Karpas-422 (cell line): Measurements from ENCODE around the gene SIGLEC7. TPM values are rescaled to one million over a fixed set of nuclear protein-coding genes. Genes with fewer than 3 reads are reported as not detected.
"Not testable (repeated sequence)": the region's sequence is repeated elsewhere in the genome, so short reads cannot be mapped to it uniquely, and the experiment has no call there.

ENCODE experiments used
- DNase-seq: peaks from one replicate; pipeline ENCODE4 v3.0.0-alpha.2; 2015
- H2AFZ ChIP-seq: fragments of 200-600 bp; sonication (generic); 2 replicates; pipeline ENCODE4 v1.6.1; 2014; ENCODE audit warnings: antibody characterized with exemption, low read length, mixed read lengths
- H3K27ac ChIP-seq: fragments of 200-600 bp; sonication (generic); 2 replicates; pipeline ENCODE4 v1.5.1; 2014; ENCODE audit warnings: mild to moderate bottlenecking, low read length, moderate library complexity
- H3K27me3 ChIP-seq: fragments of 200-600 bp; sonication (generic); 2 replicates; pipeline ENCODE4 v1.6.1; 2014; ENCODE audit warnings: low read length, mixed read lengths
- H3K36me3 ChIP-seq: fragments of 200-600 bp; sonication (generic); 2 replicates; pipeline ENCODE4 v1.6.1; 2014; ENCODE audit warnings: low read length, mixed read lengths; ENCODE audit not compliant: insufficient read depth
- H3K4me1 ChIP-seq: fragments of 200-600 bp; sonication (generic); 2 replicates; pipeline ENCODE4 v1.6.1; 2014; ENCODE audit warnings: mild to moderate bottlenecking, low read length, mixed read lengths
- H3K4me2 ChIP-seq: fragments of 200-600 bp; sonication (generic); 2 replicates; pipeline ENCODE4 v1.6.1; 2014; ENCODE audit warnings: low read length, low read depth, mild to moderate bottlenecking; ENCODE audit not compliant: poor library complexity, severe bottlenecking
- H3K4me3 ChIP-seq: fragments of 200-600 bp; sonication (generic); 2 replicates; pipeline ENCODE4 v1.5.1; 2014; ENCODE audit warnings: mild to moderate bottlenecking, antibody characterized with exemption, low read length, mixed read lengths
- H3K79me2 ChIP-seq: fragments of 200-600 bp; sonication (generic); 2 replicates; pipeline ENCODE4 v1.6.1; 2014; ENCODE audit warnings: mild to moderate bottlenecking, low read length, mixed read lengths
- H3K9ac ChIP-seq: fragments of 200-600 bp; sonication (generic); 2 replicates; pipeline ENCODE4 v1.6.0; 2014; ENCODE audit warnings: low read length
- H3K9me2 ChIP-seq: fragments of 200-600 bp; sonication (generic), shearing (Covaris generic); replicated peaks from 2 replicates; pipeline ENCODE4 v1.6.0; 2014; ENCODE audit warnings: mild to moderate bottlenecking, low read length, moderate library complexity; ENCODE audit not compliant: insufficient read depth
- H3K9me3 ChIP-seq: fragments of 300-700, 200-600 bp; sonication (generic); 2 replicates; pipeline ENCODE4 v1.6.1; 2014; ENCODE audit warnings: low read length, mixed read lengths
- H4K20me1 ChIP-seq: fragments of 200-600 bp; sonication (generic); 2 replicates; pipeline ENCODE4 v1.6.1; 2014; ENCODE audit warnings: mild to moderate bottlenecking, antibody characterized with exemption, low read length, low read depth; ENCODE audit not compliant: insufficient read depth
- total RNA-seq: library from RNA; depleted of rRNA; stranded (reverse); fragments of >200 nt; shearing (Covaris generic); gene quantifications from 2 replicates; pipeline ENCODE4 v1.2.3, GENCODE V29; 2014; ENCODE audit warnings: low replicate concordance

The SIGLEC7 gene
- total RNA-seq, 1 experiment from 2014 or later, result not detected

GRCh38 chr19:51136851-51137551 lies 5.1 kb upstream of the SIGLEC7 start:
- Histone ChIP-seq H3K4me2 (no peak overlapping the region), H4K20me1 (no peaks in the 10 kb centered on the region), H3K9me2 (no peaks in the 10 kb centered on the region), H3K9ac (no peak overlapping the region), H3K9me3 (no peaks in the 10 kb centered on the region), H2AFZ (no peak overlapping the region), H3K4me3 (no peak overlapping the region), H3K27ac (no peak overlapping the region), H3K27me3 (no peaks in the 10 kb centered on the region), H3K79me2 (no peaks in the 10 kb centered on the region), H3K4me1 (peaks cover 35% of the 10 kb centered on the region), H3K36me3 (no peaks in the 10 kb centered on the region)
- DNase-seq, result no peak

GRCh38 chr19:51137792-51138425 lies 4.2 kb upstream of the SIGLEC7 start:
- no peak for DNase-seq
- no peaks in the 10 kb centered on the region for H3K79me2 ChIP-seq
- H2AFZ ChIP-seq, result no peak overlapping the region
- H3K4me3 ChIP-seq, result no peak overlapping the region
- no peaks in the 10 kb centered on the region for H3K27me3 ChIP-seq
- no peak overlapping the region for H3K27ac ChIP-seq
- H3K36me3 ChIP-seq, result no peaks in the 10 kb centered on the region
- H3K9me2 ChIP-seq, result no peaks in the 10 kb centered on the region
- no peak overlapping the region for H3K9ac ChIP-seq
- no peak overlapping the region for H3K4me2 ChIP-seq
- no peaks in the 10 kb centered on the region for H4K20me1 ChIP-seq
- peaks cover 35% of the 10 kb centered on the region for H3K4me1 ChIP-seq
- H3K9me3 ChIP-seq, result no peaks in the 10 kb centered on the region

DNA sequence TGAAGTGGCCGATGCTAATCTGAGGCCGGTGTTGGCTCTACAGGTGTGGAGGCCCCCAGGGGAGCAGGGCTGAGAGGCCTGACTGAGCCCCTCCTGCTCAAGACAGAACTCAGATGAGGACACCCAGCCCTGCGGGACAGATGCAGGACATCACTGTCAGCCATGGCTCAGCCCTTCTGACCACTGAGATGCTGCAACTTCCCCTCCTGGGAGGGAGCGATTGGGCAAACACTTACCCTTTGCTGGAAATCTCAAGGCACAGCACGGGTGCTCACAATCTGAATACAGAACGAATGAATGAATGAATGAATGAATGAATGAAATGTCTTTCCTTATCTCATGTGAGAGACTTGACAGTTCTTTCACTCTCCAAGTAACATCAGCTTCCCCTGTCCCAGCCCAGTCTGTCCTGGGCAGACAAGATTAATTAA lies 3.5 kb upstream of the SIGLEC7 start:
- H3K4me1 ChIP-seq, result peaks cover 35% of the 10 kb centered on the region
- H3K27ac ChIP-seq, result no peak overlapping the region

DNA sequence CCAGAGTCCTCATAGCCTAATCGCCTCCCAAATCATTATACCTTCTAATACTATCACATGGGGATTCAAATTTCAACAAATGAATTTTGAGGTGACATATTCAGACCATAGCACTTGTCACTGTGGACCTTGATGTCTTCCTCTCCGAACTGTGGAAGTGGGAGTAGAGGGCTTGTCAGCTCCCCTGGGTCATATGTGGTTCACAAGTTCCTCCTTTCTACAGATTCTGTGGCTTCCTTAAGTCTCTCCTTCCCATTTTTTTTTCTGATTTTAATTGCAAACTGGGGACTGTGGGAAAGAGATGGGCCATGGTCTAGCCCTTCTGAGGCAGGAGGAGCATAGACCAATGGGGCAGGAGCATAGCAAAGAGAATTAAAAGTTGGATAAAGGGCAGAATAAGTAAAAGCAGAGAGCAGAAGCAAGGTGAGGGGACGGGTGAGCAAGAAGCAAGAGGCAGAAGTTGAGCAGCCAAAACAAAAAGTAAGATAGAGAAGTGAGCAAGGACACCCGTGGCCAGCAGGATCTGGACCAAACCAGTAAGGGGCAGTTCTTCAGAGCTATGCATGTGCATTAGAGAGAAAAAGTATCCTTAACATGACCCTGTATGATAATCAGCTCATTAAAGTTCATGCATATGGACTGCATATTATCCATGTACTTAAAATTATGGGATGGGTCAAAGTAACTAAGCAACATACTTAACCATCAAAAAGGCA lies 2.6 kb upstream of the SIGLEC7 start:
- DNase-seq, result no peak
- H3K79me2 ChIP-seq, result no peaks in the 10 kb centered on the region
- no peaks in the 10 kb centered on the region for H3K9me3 ChIP-seq
- H3K4me2 ChIP-seq, result no peak overlapping the region
- no peak overlapping the region for H2AFZ ChIP-seq
- H3K9ac ChIP-seq, result no peak overlapping the region
- H4K20me1 ChIP-seq, result no peaks in the 10 kb centered on the region
- no peaks in the 10 kb centered on the region for H3K27me3 ChIP-seq
- H3K27ac ChIP-seq, result no peak overlapping the region
- H3K4me3 ChIP-seq, result no peak overlapping the region
- H3K36me3 ChIP-seq, result no peaks in the 10 kb centered on the region
- peaks cover 34% of the 10 kb centered on the region for H3K4me1 ChIP-seq
- no peaks in the 10 kb centered on the region for H3K9me2 ChIP-seq

More for the DNA sequence above, 3.5 kb upstream of the SIGLEC7 start:
- Histone ChIP-seq H4K20me1 (no peaks in the 10 kb centered on the region), H3K79me2 (no peaks in the 10 kb centered on the region), H3K27me3 (no peaks in the 10 kb centered on the region), H3K4me3 (no peak overlapping the region), H3K9ac (no peak overlapping the region), H3K4me2 (no peak overlapping the region), H3K9me3 (no peaks in the 10 kb centered on the region), H3K9me2 (no peaks in the 10 kb centered on the region), H2AFZ (no peak overlapping the region), H3K36me3 (no peaks in the 10 kb centered on the region)
- DNase-seq, result no peak

DNA sequence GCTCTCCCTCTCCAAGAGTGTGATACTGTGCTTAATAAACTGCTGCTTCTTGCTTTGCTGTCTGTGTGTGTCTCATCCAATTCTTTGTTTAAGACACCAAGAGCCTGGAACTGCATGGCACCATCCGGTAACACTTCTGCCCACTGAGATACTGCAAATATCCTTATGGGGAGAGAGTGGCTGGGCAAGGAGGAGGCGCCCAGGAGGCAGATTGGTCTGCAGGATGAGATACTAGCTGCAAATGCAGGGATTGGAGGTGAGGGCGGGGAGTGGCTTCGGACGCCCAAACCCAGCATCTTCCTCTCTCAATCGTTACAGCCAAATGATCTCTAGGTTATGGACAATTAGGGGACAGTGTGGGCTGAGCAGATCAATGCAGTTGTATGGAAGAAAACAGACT lies 1.7 kb upstream of the SIGLEC7 start:
- DNase-seq, result no peak
- Histone ChIP-seq H3K36me3 (no peaks in the 10 kb centered on the region), H2AFZ (no peak overlapping the region), H3K4me2 (no peak overlapping the region), H3K4me3 (no peak overlapping the region), H3K9ac (no peak overlapping the region), H3K27ac (no peak overlapping the region), H3K4me1 (peaks cover 24% of the 10 kb centered on the region), H4K20me1 (no peaks in the 10 kb centered on the region), H3K79me2 (no peaks in the 10 kb centered on the region), H3K9me3 (no peaks in the 10 kb centered on the region), H3K27me3 (no peaks in the 10 kb centered on the region), H3K9me2 (no peaks in the 10 kb centered on the region)

- H4K20me1 ChIP-seq, result no peaks in the 10 kb centered on the region
- no peak for DNase-seq
- no peak overlapping the region for H2AFZ ChIP-seq
- H3K9me3 ChIP-seq, result no peaks in the 10 kb centered on the region
- H3K27me3 ChIP-seq, result no peaks in the 10 kb centered on the region
- peaks cover 20% of the 10 kb centered on the region for H3K4me1 ChIP-seq
- no peak overlapping the region for H3K9ac ChIP-seq
- H3K27ac ChIP-seq, result no peak overlapping the region
- no peak overlapping the region for H3K4me2 ChIP-seq
- no peaks in the 10 kb centered on the region for H3K36me3 ChIP-seq
- H3K4me3 ChIP-seq, result no peak overlapping the region
- no peaks in the 10 kb centered on the region for H3K9me2 ChIP-seq
- no peaks in the 10 kb centered on the region for H3K79me2 ChIP-seq
Observed at GRCh38 chr19:51141181-51141580, 920 bp upstream of the SIGLEC7 start.

- not testable (repeated sequence) for DNase-seq, H3K36me3 ChIP-seq, H3K79me2 ChIP-seq, H3K9ac ChIP-seq, H3K9me2 ChIP-seq, H4K20me1 ChIP-seq, H3K9me3 ChIP-seq, H3K4me2 ChIP-seq, H2AFZ ChIP-seq, H3K4me3 ChIP-seq, H3K27me3 ChIP-seq, H3K27ac ChIP-seq
- peaks cover 20% of the 10 kb centered on the region for H3K4me1 ChIP-seq
Observed at GRCh38 chr19:51142809-51143475, 841 bp downstream of the SIGLEC7 start.

DNA sequence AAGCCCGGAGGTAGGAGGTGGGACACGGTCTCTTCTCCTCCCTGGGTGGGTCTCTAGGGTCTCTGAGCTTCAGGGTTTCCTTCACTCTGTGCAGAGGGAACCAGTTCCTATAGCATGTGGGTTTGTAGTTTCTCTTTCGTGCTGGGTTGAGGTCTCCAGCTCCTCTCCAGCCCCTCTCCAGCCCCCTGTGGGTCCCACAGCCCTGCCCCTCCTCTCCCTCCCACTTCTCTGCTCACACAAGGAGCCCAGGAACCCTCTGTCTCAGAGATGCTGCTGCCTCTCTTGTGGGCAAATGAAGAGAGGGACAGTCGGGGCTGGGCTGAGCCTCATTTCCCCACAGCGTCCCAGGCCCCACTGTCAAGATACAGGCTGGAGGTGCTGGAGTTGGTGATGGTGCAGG lies 1.4 kb downstream of the SIGLEC7 start:
- no peak overlapping the region for H3K9ac ChIP-seq

More for the DNA sequence above, 1.4 kb downstream of the SIGLEC7 start:
- Histone ChIP-seq H3K4me2 (no peak overlapping the region), H3K27me3 (no peaks in the 10 kb centered on the region), H3K4me1 (peaks cover 22% of the 10 kb centered on the region), H3K36me3 (no peaks in the 10 kb centered on the region), H2AFZ (no peak overlapping the region), H3K9me2 (no peaks in the 10 kb centered on the region), H3K27ac (no peak overlapping the region), H3K79me2 (no peaks in the 10 kb centered on the region), H3K9me3 (no peaks in the 10 kb centered on the region), H3K4me3 (no peak overlapping the region), H4K20me1 (no peaks in the 10 kb centered on the region)
- no peak for DNase-seq
